GM12892 (cell line): ENCODE results near the gene MBIP.

ENCODE experiments used
- POLR2A ChIP-seq: IDR thresholded peaks from 2 replicates; pipeline ENCODE4 v1.6.1; 2011; ENCODE audit warnings: low read depth, low read length, control low read depth
- POLR2AphosphoS5 ChIP-seq: IDR thresholded peaks from 2 replicates; pipeline ENCODE4 v1.6.1; 2011; ENCODE audit warnings: low read depth, low read length, control low read depth
- TAF1 ChIP-seq: IDR thresholded peaks from 2 replicates; pipeline ENCODE4 v1.6.1; 2011; ENCODE audit warnings: low read depth, mild to moderate bottlenecking, control low read depth, low read length, borderline replicate concordance

DNA sequence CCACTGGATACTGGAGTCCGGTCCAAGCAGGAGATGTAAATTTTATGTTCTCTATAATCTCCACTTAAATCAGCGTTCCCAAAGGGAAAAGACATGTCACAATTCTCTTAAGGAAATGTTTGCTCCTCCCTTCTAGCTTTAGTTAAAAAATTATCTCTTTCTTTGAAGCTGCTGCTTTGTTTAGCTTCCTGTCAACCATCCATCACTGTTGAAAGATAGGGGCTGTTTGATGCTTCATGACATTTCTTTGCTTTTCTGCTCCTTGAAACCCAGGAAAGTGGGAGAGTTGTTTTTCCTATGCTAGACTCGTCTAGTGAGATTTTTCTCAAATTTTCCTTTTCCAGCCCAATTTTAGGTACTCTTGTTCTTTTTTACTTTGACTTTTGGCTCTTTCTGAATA is 31.9 kb downstream of the MBIP start:
- no peak for TF ChIP-seq POLR2A
- no peak for TF ChIP-seq POLR2AphosphoS5
- TF ChIP-seq TAF1 = no peak
